MG63 (cell line): ENCODE measurements around the gene NUP93. TPM values are rescaled to one million over a fixed set of nuclear protein-coding genes. Genes with fewer than 3 reads are reported as not detected.

ENCODE experiments used
- DNase-seq: peaks from one replicate; pipeline ENCODE4 v3.0.0-alpha.2; 2020
- H3K27me3 ChIP-seq: fragments of 250-450 bp; sonication (Bioruptor Pico); 2 replicates; pipeline ENCODE4 v1.5.1; 2020; ENCODE audit warnings: mild to moderate bottlenecking, moderate library complexity
- H3K36me3 ChIP-seq: fragments of 250-450 bp; sonication (Bioruptor Pico); 2 replicates; pipeline ENCODE4 v1.5.1; 2020; ENCODE audit warnings: mild to moderate bottlenecking, moderate library complexity
- H3K4me3 ChIP-seq: fragments of 250-450 bp; sonication (Bioruptor Pico); 2 replicates; pipeline ENCODE4 v1.5.1; 2020; ENCODE audit warnings: mild to moderate bottlenecking, moderate library complexity
- H3K9me3 ChIP-seq: fragments of 250-450 bp; sonication (Bioruptor Pico); 2 replicates; pipeline ENCODE4 v1.5.1; 2020; ENCODE audit warnings: mild to moderate bottlenecking, moderate library complexity
- total RNA-seq: library from RNA; depleted of rRNA; stranded (reverse); fragments of >200 nt; shearing (Covaris generic); gene quantifications from 2 replicates; pipeline ENCODE4 v1.2.3, GENCODE V29; 2014; ENCODE audit warnings: low replicate concordance

NUP93 gene
- total RNA-seq, 1 experiment from 2014 or later: 160 TPM

GRCh38 chr16:56812884-56813283, 83.0 kb downstream of the NUP93 start:
- Histone ChIP-seq H3K36me3 (peaks cover 23% of the 10 kb centered on the region), H3K9me3 (no peaks in the 10 kb centered on the region), H3K4me3 (no peak overlapping the region), H3K27me3 (no peaks in the 10 kb centered on the region)
- no peak for DNase-seq

- Histone ChIP-seq H3K27me3 (no peaks in the 10 kb centered on the region), H3K9me3 (no peaks in the 10 kb centered on the region), H3K36me3 (peaks cover 30% of the 10 kb centered on the region), H3K4me3 (no peak overlapping the region)
- no peak for DNase-seq
Measured at GRCh38 chr16:56814537-56815432, 84.9 kb downstream of the NUP93 start.

- Histone ChIP-seq H3K4me3 (no peak overlapping the region), H3K27me3 (no peaks in the 10 kb centered on the region), H3K36me3 (peaks cover 30% of the 10 kb centered on the region), H3K9me3 (no peaks in the 10 kb centered on the region)
- DNase-seq: peak; percentile 87
Measured at GRCh38 chr16:56815721-56816120, 85.8 kb downstream of the NUP93 start.

GRCh38 chr16:56817056-56817455, 87.1 kb downstream of the NUP93 start:
- H3K9me3 ChIP-seq: no peaks in the 10 kb centered on the region
- no peaks in the 10 kb centered on the region for H3K27me3 ChIP-seq
- peaks cover 35% of the 10 kb centered on the region for H3K36me3 ChIP-seq
- no peak for DNase-seq
- no peak overlapping the region for H3K4me3 ChIP-seq

- H3K36me3 ChIP-seq: peaks cover 39% of the 10 kb centered on the region
- DNase-seq: no peak
- H3K27me3 ChIP-seq: no peaks in the 10 kb centered on the region
- no peaks in the 10 kb centered on the region for H3K9me3 ChIP-seq
- no peak overlapping the region for H3K4me3 ChIP-seq
Measured at GRCh38 chr16:56817938-56818337, 88.0 kb downstream of the NUP93 start.

- no peaks in the 10 kb centered on the region for H3K27me3 ChIP-seq
- no peaks in the 10 kb centered on the region for H3K9me3 ChIP-seq
- H3K4me3 ChIP-seq: no peak overlapping the region
- H3K36me3 ChIP-seq: peaks cover 72% of the 10 kb centered on the region
- DNase-seq: no peak
Measured at GRCh38 chr16:56823081-56823733, 93.3 kb downstream of the NUP93 start.

GRCh38 chr16:56824331-56824730, 94.4 kb downstream of the NUP93 start:
- DNase-seq: peak; percentile 42
- no peaks in the 10 kb centered on the region for H3K27me3 ChIP-seq
- H3K4me3 ChIP-seq: no peak overlapping the region
- no peaks in the 10 kb centered on the region for H3K9me3 ChIP-seq
- H3K36me3 ChIP-seq: peaks cover 75% of the 10 kb centered on the region

DNA sequence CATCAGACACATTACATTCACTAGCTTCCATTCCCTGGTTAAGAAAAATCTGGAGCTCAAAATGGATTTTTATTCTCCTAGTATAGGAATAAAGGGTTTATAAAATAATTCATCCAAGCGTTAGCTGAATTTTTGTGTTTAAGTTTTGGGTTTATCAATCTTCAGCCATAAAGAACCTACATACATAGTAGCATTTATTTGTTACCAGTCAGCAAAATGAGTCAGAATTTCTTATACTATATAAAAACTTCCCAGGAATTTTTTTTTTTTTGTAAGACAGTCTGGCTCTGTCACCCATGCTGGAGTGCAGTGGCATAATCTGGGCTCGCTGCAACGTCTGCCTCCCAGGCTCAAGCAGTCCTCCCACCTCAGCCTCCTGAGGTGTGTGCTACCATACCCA, 94.9 kb downstream of the NUP93 start:
- no peak for DNase-seq
- H3K9me3 ChIP-seq: no peaks in the 10 kb centered on the region
- H3K36me3 ChIP-seq: peaks cover 75% of the 10 kb centered on the region
- no peaks in the 10 kb centered on the region for H3K27me3 ChIP-seq
- H3K4me3 ChIP-seq: no peak overlapping the region

- H3K9me3 ChIP-seq: no peaks in the 10 kb centered on the region
- DNase-seq: no peak
- peaks cover 75% of the 10 kb centered on the region for H3K36me3 ChIP-seq
- no peak overlapping the region for H3K4me3 ChIP-seq
- H3K27me3 ChIP-seq: no peaks in the 10 kb centered on the region
Measured at GRCh38 chr16:56825826-56826225, 95.9 kb downstream of the NUP93 start.

- Histone ChIP-seq H3K9me3 (no peaks in the 10 kb centered on the region), H3K36me3 (peaks cover 86% of the 10 kb centered on the region), H3K4me3 (no peak overlapping the region), H3K27me3 (no peaks in the 10 kb centered on the region)
- DNase-seq: no peak
Measured at GRCh38 chr16:56828647-56829046, 98.7 kb downstream of the NUP93 start.

GRCh38 chr16:56830669-56831068, 100.7 kb downstream of the NUP93 start:
- H3K9me3 ChIP-seq: no peaks in the 10 kb centered on the region
- H3K27me3 ChIP-seq: no peaks in the 10 kb centered on the region
- no peak overlapping the region for H3K4me3 ChIP-seq
- H3K36me3 ChIP-seq: peaks cover 89% of the 10 kb centered on the region
- DNase-seq: no peak

DNA sequence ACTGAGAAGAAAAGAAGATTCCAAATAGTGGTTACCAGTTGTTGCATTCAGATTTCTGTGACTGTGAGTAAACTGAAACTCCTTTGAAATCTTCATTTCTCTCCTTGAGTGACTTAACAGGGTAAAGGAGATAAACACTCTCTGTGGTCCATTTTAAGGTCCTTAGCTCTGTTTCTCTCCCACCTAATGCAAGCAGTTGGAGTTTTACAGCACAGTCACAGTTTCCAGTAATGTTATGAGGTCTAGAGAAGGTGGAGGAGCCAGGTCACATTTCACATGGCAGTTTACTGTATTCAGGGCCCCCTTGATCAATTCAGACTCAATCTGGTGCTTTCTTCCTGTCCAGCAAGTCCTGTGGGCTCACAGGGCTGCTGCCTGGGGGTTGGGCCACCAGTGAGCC, 102.8 kb downstream of the NUP93 start:
- Histone ChIP-seq H3K9me3 (no peaks in the 10 kb centered on the region), H3K27me3 (no peaks in the 10 kb centered on the region), H3K4me3 (no peak overlapping the region), H3K36me3 (peaks cover 95% of the 10 kb centered on the region)
- no peak for DNase-seq

DNA sequence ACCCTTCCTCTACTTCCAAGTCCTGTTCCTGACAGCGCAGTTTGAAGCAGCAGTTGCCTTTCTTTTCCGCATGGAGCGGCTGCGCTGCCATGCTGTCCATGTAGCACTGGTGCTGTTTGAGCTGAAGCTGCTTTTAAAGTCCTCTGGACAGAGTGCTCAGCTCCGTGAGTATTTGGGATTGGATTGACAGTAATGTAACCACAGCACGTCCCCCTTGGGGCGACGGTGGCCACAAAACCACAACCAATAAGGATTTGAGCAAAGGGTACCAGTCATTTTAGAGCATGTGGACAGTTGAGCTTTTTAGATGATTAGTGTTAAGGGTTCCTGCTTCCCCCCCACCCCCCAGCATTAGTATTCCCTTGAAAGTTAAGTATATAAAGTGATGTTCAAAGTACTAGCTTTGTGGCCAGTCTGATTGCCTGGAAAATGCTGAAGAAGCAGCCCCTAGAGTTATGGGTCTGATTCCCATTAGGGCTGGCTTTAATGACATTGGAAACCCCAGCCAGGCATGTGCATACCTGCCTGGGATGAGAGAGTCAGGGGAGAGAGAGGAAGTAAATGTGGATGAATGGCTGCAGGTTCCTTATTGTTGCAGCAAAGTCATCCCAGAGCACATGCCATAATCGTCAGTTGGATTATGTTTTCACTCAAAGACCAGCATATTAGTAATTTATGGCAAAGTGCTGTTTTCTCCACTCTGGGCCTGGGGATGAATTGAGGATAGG, 103.5 kb downstream of the NUP93 start:
- H3K4me3 ChIP-seq: no peak overlapping the region
- H3K9me3 ChIP-seq: no peaks in the 10 kb centered on the region
- no peak for DNase-seq
- H3K27me3 ChIP-seq: no peaks in the 10 kb centered on the region
- peaks cover 98% of the 10 kb centered on the region for H3K36me3 ChIP-seq

- no peak for DNase-seq
- Histone ChIP-seq H3K9me3 (no peaks in the 10 kb centered on the region), H3K4me3 (no peak overlapping the region), H3K27me3 (no peaks in the 10 kb centered on the region), H3K36me3 (peaks cover 96% of the 10 kb centered on the region)
Measured at GRCh38 chr16:56835320-56835719, 105.4 kb downstream of the NUP93 start.

GRCh38 chr16:56836410-56837230, 106.7 kb downstream of the NUP93 start:
- Histone ChIP-seq H3K4me3 (no peak overlapping the region), H3K27me3 (no peaks in the 10 kb centered on the region), H3K9me3 (no peaks in the 10 kb centered on the region), H3K36me3 (peaks cover 96% of the 10 kb centered on the region)
- no peak for DNase-seq

DNA sequence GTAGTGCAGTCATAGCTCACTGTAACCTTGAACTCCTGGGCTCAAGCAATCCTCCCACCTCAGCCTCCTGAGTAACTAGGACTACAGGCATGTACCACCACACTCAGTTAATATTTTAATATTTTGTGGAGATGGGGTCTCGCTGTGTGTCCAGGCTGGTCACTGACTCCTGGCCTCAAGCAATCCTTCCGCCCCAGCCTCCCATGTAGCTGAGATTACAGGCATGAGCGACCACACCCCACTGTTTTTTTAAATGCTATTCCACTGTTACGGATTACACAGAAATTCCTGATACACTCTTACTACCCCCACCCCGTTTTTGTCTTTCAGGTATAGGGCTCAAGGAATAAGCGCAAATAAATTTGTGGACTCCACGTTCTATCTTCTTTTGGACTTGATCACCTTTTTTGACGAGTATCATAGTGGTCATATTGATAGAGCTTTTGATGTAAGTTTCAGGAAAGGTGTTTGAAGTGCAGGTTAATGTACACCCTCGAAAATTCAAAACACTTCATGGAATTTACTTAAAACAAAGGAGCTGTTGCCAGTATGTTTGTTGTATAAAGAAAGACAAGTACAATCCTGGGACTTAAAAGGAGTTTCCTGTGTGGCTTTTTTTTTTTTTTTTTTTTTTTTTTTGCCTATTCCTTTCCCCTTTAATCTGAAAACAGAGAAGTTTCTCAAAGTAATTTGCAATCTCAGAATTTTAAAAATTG, 108.9 kb downstream of the NUP93 start:
- no peak overlapping the region for H3K4me3 ChIP-seq
- peaks cover 89% of the 10 kb centered on the region for H3K36me3 ChIP-seq
- no peaks in the 10 kb centered on the region for H3K27me3 ChIP-seq
- no peaks in the 10 kb centered on the region for H3K9me3 ChIP-seq
- DNase-seq: no peak
